Activated T-cell treated with anti-CD3 and anti-CD28 coated beads for 48 hours (primary cell): ENCODE results near the gene ZNF287.
"Not testable (repeated sequence)": the region's sequence is repeated elsewhere in the genome, so short reads cannot be mapped to it uniquely, and the experiment has no call there.

ENCODE experiments used
- DNase-seq: peaks from one replicate; pipeline ENCODE4 v3.0.0-alpha.2; 2020; ENCODE audit warnings: low read depth

The ZNF287 gene

DNA sequence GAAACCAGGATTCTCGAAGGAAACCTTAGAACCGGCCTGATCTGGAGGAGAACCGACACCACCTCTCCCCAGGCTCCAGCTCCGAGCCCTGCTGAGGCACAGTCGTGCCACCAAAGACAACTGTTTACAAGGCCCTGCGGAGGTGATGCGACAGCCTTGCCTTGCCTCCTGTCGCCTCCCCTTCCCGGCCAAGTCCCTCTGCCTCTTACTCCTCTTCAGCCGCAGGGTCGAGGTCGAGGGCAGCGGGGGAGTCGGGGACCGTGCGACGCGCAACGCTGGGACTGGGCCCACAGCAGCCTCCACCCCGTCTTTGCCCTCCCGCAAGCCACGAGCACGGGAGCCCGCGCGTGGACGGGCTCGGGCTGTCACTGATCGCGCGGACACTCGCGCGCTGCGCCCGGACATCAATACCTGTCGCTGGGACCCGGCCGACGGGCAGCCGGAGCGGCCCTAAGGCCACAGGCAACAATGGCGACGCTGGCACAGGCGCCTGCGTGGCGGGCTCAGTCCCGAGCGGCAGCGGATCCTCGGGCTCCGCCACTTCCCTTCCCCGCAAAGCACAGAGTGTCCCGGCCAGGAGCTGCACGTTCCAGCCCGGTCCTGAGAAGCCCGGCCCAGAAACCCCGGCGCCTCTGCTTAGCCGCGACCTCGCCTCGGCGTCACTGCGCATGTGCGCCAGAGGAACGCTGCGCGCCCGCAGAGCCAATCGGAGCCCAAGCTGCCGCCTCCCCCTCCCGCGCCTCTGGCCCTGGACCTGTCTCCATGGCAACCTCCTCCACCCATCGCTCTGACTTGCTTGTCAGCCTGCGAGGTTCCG lies at the start of gene ZNF287:
ZNF287 (minus strand) TSS at position 664 of the 817 bp plus-strand sequence. CDS start 1,473 bp downstream, outside the sequence.
- peak; percentile 89 for DNase-seq

DNA sequence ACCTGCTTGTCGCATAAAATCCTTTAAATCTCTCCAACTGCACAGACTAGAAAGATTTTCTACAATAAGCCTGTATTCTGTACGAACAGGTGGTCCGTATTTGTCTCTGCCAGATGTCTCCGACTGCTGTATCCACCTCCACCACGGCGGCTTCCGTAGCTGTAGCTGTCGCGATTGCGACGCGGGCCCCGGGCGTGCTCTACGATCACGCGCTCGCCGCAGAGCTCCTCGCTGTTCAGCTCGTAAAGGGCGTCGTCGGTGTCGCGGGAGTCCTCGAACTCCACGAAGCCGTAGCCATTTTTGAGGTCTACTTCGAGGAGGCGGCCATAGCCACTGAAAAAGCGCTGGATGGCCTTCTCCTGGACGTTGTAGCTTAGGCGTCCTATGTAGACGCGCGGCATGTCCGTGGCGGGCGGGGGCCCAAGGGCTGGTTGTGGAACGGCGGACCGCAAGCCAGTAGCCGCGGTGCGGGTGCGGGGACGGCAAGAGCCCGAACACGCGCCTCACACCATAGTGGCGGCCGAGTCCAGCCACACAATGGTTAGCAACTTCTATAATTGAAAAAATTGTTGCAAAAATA lies 48.6 kb upstream of the ZNF287 start:
- DNase-seq, result no peak

DNA sequence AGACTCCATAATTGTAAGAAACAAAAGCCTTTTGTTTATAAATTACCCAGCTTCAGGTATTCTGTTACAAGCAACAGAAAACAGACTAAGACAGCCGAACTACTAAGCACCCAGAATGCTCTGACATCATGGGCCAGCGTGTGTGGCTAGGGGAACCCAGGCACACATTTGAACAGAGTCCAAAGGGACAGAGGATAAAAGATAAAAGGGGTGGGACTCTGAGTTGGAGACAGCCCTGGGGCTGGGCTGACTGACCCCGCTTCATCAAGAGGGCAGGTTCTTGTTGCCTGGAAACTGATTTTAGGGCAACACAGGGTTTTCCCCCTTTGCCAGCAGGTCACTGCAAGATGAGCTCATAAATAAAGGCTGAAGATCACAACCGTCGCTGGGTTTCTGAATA lies 30.5 kb upstream of the ZNF287 start:
- DNase-seq, result no peak

DNA sequence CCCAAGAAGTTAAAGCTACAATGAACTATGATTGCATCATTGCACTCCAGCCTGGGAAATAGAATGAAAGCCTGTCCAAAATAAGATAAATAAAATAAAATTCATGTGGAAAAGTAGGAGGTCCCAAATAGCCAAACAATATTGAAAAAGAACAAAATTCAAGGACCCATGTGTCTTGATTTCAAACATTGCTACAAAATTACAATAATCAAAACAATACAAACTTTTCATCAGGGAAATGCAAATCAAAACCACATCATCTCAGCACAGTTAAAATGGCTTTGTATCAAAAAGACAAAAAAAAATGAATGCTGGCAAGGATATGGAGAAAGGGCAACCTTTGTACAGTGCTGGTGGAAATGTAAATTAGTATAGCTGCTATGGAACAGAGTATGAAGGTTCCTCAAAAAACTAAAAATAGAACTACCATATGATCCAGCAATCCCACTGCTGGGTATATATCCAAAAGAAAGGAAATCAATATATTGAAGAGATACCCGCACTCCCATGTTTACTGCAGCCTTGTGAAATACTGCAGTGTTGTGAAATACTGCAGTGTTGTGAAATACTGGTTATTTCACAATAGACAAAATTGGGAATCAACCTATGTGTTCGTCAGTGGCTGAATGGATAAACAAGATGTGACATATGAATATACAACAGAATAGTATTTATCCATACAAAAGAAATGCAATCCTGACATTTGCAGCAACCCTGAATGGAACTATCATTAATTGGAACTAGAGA lies 24.5 kb upstream of the ZNF287 start:
- no peak for DNase-seq

DNA sequence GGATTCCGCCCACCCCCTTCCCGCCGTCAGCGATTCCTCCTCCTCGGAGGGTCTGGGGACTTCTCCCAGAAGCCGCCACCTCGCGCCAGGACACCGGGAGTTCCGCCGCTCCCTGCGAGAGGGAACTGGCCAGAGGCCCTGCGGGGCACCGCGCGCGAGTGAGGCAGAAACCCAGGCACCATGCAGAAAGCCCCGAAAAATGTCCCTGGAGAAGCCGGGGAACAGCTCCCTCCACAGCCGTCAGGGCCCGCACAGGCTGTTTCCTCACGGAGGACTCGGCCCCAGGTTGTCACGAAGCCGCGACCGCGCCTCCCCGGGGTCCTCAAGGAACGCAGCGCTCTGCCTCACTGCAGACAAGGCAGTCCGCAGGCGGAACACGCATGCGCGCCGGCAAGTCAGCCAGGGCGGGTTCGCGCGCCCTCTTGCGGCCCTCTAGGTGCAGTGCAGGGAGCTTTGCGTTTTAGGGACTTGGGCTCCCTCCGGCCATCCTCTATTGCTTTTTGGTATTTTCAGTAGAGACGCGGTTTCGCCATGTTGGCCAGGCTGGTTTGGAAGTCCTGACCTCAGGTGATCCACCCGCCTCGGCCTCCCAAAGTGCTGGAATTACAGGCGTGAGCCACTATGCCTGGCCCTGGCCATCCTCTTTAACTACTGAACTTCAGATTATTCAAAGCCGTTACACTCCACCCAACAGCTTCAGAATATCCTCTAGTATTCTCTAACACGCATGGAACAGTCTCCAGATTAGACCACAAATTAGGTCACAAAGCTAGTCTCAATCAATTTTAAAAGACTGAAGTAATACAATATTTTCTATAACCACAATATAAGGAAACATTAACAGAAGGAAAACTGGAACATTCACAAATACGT lies 20.3 kb upstream of the ZNF287 start:
- peak; percentile 91 for DNase-seq

DNA sequence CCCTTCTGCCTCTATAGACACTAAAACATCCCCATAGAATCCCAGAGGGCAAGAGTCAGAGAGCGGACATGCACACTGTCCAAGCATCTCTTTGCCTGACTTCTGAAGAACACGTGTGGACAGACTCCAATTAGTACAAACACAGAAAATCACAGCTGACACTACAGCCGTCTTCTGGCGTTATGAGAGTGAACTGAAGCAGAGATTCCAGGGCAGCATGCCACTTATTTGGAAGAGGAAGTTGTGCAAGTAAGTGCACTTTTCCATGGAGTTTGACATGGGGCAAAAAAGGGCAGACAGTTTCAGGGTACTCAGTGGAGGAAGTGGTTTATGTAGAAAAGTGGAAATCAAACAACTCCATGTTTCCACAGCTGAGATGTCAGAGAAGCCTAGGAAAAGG lies 16.8 kb upstream of the ZNF287 start:
- DNase-seq, result no peak

DNA sequence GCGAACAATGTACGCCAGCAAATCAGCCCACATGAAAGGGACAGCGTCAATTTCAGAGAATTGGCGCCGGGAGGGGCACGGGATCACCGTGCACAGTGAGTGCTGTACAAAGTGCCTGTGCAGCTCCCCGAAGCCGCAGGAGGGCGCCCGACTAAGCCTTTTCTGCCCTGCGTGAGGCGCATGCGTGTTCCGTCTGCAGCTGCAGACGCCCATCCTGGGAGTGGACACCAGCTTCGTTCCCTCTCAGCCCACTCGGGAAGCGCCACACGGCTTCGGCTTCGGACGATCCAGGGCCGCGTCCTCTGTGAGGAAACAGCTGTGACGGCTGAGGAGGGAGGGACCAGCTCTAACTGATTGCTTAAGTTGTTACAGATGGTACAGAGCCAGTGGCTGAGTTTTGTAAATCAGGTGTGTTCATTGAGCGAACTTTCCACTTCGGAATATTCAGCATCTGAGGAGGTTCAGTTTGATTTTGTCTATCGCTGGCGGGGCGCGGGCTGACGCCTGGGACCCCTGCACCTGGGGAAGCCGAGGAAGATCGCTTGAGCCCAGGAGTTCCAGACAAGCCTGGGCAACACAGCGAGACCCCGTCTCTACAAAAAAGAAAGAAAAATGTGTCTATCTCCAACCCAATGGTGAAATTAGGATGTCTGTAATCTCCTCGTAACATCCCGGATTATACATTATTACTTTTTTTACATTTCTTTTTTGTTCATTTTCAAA lies 15.4 kb upstream of the ZNF287 start:
- peak; percentile 90 for DNase-seq

DNA sequence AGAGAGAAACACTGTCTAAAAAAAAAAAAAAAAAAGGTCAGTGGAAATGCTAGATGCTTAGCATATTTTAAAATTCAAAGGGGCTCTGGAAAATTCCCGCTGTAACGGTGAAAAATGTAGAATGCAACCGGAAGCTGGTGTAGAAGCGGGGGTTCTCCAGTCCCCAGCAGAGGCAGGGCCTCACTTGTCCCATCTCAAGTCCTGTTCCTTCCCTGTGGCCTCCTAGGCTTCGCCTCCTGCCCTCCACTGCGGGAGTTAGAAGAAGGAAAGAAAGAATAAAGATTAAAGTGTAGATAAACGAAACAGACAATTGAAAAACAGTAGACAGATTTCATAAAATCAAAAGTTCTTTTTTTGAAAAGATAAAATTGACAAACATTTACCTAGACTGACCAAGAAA lies 14.8 kb upstream of the ZNF287 start:
- DNase-seq, result no peak

DNA sequence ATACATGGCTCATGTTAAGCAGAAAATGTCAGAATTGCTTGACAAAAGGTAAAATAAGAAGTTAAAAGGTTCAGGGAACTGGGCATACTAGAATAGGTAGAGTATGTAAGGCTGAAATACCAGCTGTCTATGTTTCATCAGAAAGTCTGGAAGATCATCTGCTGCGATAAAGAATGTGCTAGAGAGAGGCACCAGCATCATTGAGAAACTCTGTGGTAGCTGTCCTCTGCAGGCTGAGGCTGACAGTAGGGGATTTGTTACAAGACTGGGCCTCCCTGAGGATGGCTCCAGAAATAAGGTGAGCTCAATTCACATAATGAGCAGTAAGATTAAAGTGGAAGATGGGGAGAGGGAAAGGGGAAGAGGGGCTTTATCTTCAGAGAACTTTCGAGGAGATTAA lies 4.5 kb upstream of the ZNF287 start:
- no peak for DNase-seq

DNA sequence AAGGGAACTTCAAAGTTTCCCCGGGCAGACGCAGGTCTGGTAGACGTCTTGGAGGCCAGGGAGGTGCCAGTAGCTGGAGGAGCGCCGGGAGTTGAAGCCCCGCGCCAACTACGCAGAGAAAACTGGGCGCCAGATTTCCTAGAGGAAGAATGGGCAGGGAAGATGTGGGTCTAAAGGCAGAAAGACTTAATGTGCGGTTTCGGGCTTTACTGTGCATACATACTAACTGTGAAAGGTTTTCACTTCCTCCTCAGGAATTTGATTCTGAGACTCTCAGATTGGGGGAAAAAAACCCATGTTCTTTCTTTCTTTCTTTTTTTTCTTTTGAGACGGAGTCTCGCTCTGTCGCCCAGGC lies 331 bp upstream of the ZNF287 start:
- DNase-seq, result no peak

DNA sequence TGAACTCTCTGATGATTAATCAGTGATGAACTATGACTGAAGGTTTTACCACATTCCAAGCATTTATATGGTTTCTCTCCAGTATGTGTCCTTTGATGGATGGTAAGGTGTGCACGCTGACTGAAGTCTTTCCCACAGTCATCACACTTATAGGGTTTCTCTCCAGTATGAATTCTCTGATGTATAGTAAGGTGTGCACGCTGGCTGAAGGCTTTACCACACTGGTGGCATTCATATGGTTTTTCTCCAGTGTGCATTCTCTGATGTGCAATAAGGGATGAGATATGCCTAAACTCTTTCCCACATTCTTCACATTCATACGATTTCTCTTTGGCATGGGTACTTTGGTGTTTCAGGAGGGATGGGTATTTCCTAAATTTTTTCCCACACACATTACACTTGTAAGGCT lies 16.4 kb downstream of the ZNF287 start:
- no peak for DNase-seq

DNA sequence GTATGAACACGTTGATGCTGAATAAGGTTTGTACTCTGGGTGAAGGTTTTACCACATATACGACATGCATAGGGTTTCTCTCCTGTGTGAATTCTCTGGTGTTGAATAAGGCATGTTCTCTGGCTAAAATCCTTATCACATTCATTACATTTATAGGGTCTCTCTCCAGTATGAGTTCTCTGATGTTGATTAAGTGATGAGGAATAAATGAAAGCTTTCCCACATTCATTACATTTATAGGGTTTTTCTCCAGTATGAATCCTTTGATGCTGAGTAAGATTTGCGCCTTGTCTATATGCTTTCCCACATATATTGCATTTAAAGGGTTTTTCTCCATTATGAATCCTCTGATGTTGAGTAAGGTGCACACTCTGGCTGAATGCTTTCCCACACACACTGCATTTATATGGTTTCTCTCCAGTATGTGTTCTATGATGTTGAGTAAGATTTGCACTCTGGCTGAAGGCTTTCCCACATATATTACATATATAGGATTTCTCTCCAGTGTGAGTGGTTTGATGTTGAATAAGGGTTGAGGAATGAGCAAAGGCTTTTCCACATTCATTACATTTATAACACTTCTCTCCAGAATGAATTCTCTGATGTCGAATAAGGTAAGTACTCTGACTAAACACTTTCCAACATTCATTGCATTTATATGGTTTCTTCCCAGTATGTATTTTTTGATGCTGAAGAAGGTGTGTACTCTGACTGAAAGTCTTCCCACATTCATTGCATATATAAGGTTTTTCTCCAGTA lies 16.9 kb downstream of the ZNF287 start:
- no peak for DNase-seq

DNA sequence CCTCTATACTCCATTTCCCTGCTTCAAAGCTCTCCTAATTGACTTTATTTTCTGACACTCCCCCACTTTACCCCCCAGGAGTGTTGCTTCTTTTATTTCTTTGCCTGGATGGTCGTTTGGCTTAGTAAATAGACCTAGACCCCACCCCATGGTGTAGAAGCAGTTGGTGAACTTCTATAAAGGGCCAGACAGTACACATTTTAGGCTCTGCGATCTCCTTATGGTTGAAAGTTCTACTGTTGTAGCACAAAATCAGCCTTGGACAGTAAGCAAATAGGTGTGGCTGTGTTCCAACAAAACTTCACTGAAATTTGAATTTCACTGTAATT lies 31.9 kb downstream of the ZNF287 start:
- DNase-seq, result no peak

DNA sequence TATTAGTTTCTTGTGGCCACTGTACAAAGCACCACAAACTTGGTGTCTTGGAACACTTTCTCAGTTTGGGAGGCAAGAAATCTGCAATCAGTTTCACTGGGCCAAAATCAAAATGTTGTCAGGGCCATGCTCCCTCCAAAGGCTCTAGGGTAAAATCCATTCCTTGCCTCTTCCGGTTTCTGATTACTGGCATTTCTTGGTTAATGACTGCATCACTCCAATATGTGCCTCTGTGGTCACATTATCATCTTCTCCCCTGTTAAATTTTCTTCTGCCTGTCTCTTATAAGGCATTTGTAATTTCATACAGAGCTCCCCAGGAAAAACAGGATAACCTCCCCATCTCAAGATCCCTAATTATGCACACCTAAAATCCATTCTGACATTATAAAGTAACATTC lies 34.8 kb downstream of the ZNF287 start:
- DNase-seq, result no peak

DNA sequence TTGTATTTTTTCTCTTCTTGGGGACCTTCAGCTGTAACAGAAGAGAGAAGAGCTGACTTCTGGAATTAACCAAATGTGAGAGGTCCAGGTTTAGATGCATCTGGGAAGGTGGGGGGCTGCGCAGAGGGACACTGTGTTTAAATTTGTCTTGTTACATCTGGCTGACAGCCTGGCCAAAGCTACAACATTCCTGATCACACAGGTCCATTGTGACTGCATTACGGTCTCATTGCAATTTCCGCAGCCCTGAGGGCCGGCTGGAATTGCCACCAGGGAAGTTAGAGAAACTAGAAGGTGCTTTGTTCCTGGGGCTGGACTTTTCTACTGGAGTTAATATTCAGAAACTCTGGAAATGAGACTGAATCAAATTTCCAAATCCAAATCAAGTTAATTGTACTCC lies 39.1 kb downstream of the ZNF287 start:
- no peak for DNase-seq

DNA sequence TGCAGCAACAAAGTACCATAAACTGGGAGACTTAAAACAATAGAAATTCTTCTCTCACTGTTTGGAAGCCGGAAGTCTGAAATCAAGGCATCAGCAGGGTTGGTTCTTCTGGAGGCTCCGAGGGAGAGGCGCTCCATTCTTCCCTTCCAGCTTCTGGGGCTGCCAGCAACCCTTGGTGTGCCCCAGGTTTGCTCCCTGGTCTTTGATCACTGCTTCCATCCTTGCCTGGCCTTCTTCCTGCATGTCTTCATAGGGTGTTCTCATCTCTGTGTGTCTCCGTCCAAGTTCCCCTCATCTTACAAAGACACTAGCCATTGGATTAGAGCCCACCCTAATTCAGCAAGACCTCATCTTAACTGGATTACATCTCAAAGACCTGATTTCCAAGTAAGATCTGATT lies 41.7 kb downstream of the ZNF287 start:
- DNase-seq, result no peak

DNA sequence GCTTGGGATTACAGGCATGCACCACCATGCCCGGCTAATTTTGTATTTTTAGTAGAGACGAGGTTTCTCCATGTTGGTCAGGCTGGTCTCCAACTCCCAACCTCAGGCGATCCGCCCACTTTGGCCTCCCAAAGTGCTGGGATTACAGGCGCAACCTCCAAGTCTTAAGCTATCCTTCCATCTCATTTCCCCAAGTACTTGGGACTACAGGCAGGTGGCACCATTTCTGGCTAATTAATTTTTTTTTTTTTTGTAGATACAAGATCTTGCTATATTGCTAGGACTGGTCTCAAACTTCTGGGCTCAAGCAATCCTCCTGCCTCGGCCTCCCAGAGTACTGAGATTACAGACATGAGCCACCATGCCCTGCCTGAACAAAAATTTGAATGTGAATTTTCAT lies 43.4 kb downstream of the ZNF287 start:
- DNase-seq, result not testable (repeated sequence)

DNA sequence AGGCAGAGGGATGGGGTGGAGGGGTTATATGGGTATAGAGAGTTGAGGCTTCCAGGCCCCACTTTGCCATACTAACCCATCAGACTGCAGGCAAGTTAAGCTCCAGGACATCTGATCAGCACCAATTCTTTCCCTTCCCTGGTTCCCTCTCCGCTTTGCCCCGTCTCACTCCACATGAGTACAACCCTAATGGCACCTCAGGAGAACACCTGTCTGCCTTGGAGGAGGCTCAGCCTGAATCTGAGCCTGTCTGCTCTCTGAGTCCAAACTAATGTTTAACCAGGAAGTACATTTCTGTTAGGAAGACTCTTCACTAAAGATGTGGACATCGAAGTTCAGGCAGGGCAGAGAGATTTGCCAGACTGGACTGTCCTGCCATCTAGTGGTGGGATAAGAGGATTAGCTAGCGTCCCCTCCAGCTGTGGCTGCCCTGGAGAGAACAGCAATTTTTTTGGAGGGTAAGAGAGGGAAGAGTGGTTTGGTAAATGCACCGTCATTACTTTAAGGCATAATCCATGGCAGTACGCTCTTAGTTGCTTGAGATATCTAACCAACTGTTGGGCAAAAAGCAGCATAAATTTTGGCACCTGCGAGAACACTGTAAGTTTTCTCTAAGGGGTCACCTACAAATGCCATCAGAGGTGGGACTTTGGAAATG lies 47.8 kb downstream of the ZNF287 start:
- peak; percentile 49 for DNase-seq

DNA sequence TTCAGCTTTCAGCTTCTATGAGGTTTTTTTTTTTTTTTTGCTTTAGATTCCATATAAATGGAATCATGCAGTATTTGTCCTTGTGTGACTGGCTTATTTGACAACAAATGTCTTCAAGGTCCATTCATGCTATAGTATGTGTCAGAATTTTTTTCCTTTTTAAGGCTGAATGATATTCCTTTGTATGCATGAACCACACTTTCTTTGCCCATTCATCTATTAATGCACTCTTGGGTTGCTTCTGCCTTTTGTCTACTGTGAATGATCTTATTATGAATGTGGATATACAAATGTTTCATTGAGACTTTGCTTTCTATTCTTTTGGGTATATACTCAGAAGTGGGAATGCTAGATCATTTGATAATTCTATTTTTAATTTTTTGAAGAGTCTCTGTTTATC lies 50.0 kb downstream of the ZNF287 start:
- DNase-seq, result no peak

DNA sequence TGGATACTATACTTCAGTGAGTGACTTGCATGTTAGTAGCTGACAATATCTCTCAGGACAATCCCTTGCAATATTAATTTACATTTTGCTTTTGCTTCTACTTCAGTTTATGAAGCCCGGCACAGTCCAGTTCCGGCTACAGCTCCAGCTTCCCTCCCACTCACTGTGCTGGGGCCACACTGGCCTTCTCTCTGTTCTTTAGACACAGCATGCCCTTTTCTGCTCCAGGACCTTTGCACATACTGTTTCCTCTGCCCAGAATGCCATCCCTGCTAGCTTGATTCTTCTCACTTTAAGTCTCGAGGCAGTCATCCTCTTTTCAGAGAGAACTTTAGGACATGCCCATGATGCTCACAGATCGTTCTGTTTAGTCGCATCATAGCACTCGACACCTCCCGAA lies 51.5 kb downstream of the ZNF287 start:
- no peak for DNase-seq
